Endothelial cell of umbilical vein (primary cell): Measurements from ENCODE around the gene DYNC1LI1. TPM values are rescaled to one million over a fixed set of nuclear protein-coding genes. Genes with fewer than 3 reads are reported as not detected.

Experiments used
- BruUV-seq: library from RNA; stranded (reverse); fragments of 400-500 nt; replicated peaks from 2 replicates; lab custom pipeline; 2021; lab: Mats Ljungman, UMichigan
- CTCF ChIA-PET: fragments of 300-600, 350-600 bp; sonication (Branson Sonifier 250); formaldehyde crosslinking; loops from one replicate; lab custom pipeline; 2021; ENCODE audit warnings: antibody characterized with exemption, inconsistent platforms; lab: Charles Lee
- POLR2A ChIA-PET: fragments of 300-600, 350-600 bp; sonication (Branson Sonifier 250); formaldehyde crosslinking; loops from one replicate; lab custom pipeline; 2021; ENCODE audit warnings: antibody characterized with exemption, inconsistent platforms; lab: Charles Lee
- DNase-seq: peaks from one replicate; pipeline ENCODE4 v3.0.0-alpha.2; 2011; ENCODE audit warnings: low read depth, low spot score
- FAIRE-seq: peaks from 2 replicates; lab custom pipeline; 2011; peaks lifted over from hg19 to GRCh38; lab: Jason Lieb, UNC
- H2AFZ ChIP-seq: 2 replicates; pipeline ENCODE4 v1.6.0; 2012; ENCODE audit warnings: low read depth, low read length, control low read depth, inconsistent platforms
- H3K27ac ChIP-seq: 2 replicates; pipeline ENCODE4 v1.5.1; 2011; ENCODE audit warnings: low read depth, mild to moderate bottlenecking, control low read depth, low read length, moderate library complexity; ENCODE audit not compliant: insufficient read depth
- H3K27me3 ChIP-seq, 2 experiments: 2 replicates each; pipeline versions ENCODE4 v1.6.0 to v1.6.1; 2011; ENCODE audit warnings: low read length in 2 of 2, mixed read lengths in 1 of 2; ENCODE audit not compliant: control insufficient read depth in 2 of 2, insufficient read depth in 2 of 2
- H3K36me3 ChIP-seq, 2 experiments: 2 replicates in 1 of 2; 3 replicates in 1 of 2; pipeline ENCODE4 v1.5.1; 2011; ENCODE audit warnings: low read length in 2 of 2, mild to moderate bottlenecking in 1 of 2, moderate library complexity in 1 of 2; ENCODE audit not compliant: control insufficient read depth in 2 of 2, insufficient read depth in 2 of 2; ENCODE audit errors: extremely low read depth in 1 of 2
- H3K4me1 ChIP-seq: 3 replicates; pipeline ENCODE4 v1.5.1; 2011; ENCODE audit warnings: mild to moderate bottlenecking, low read length; ENCODE audit not compliant: control insufficient read depth, insufficient read depth; ENCODE audit errors: extremely low read depth
- H3K4me2 ChIP-seq: 2 replicates; pipeline ENCODE4 v1.6.1; 2011; ENCODE audit warnings: low read length, control low read depth, mixed read lengths; ENCODE audit not compliant: insufficient read depth
- H3K4me3 ChIP-seq, 3 experiments: fragments of 200-600 bp in 1 of 3; sonication (generic), shearing (Covaris generic) in 1 of 3; replicated peaks in 1 of 3; 2 replicates each; pipeline ENCODE4 v1.5.1; 2011 to 2016; ENCODE audit warnings: control low read depth in 3 of 3, low read length in 3 of 3, mild to moderate bottlenecking in 2 of 3, inconsistent platforms in 1 of 3, low read depth in 1 of 3, moderate library complexity in 1 of 3; ENCODE audit not compliant: insufficient read depth in 1 of 3
- H3K79me2 ChIP-seq: 2 replicates; pipeline ENCODE4 v1.6.0; 2012; ENCODE audit warnings: low read length, inconsistent platforms; ENCODE audit not compliant: control insufficient read depth, insufficient read depth
- H3K9ac ChIP-seq: replicated peaks from 2 replicates; pipeline ENCODE3; 2011; ENCODE audit warnings: low read length, control low read depth; ENCODE audit not compliant: insufficient read depth; ENCODE audit errors: extremely low read depth
- H3K9me1 ChIP-seq: replicated peaks from 3 replicates; pipeline ENCODE4 v1.6.0; 2011; ENCODE audit warnings: mild to moderate bottlenecking, low read length; ENCODE audit not compliant: control insufficient read depth, insufficient read depth; ENCODE audit errors: extremely low read depth
- H3K9me3 ChIP-seq: replicated peaks from 2 replicates; pipeline ENCODE4 v1.5.1; 2012; ENCODE audit warnings: low read length, inconsistent platforms; ENCODE audit not compliant: control insufficient read depth, insufficient read depth
- H4K20me1 ChIP-seq: replicated peaks from 2 replicates; pipeline ENCODE3; 2011; ENCODE audit warnings: mild to moderate bottlenecking, low read length; ENCODE audit not compliant: control insufficient read depth, insufficient read depth; ENCODE audit errors: extremely low read depth
- EZH2 ChIP-seq: IDR thresholded peaks from 2 replicates; pipeline ENCODE4 v1.6.1; 2012; ENCODE audit warnings: borderline replicate concordance, low read depth, mild to moderate bottlenecking, moderate library complexity, low read length, inconsistent platforms; ENCODE audit not compliant: severe bottlenecking
- FOS ChIP-seq: IDR thresholded peaks from 2 replicates; pipeline ENCODE4 v1.6.1; 2011; ENCODE audit warnings: mild to moderate bottlenecking, low read length, moderate library complexity, borderline replicate concordance; ENCODE audit not compliant: insufficient read depth
- GATA2 ChIP-seq: IDR thresholded peaks from 2 replicates; pipeline ENCODE4 v1.7.0; 2011; ENCODE audit warnings: low read depth, mild to moderate bottlenecking, moderate library complexity, mixed read lengths, low read length; ENCODE audit not compliant: insufficient read length, insufficient read depth
- JUN ChIP-seq: IDR thresholded peaks from 2 replicates; pipeline ENCODE4 v1.6.1; 2011; ENCODE audit warnings: borderline replicate concordance, low read depth; ENCODE audit not compliant: insufficient read length, insufficient read depth
- MYC ChIP-seq: IDR thresholded peaks from one replicate; pipeline ENCODE4 v1.6.1; 2011; ENCODE audit warnings: mild to moderate bottlenecking, low read depth, low read length
- POLR2A ChIP-seq: IDR thresholded peaks from 2 replicates; pipeline ENCODE4 v1.6.1; 2012; ENCODE audit warnings: low read depth, mild to moderate bottlenecking, control low read depth, low read length
- POLR2AphosphoS5 ChIP-seq: IDR thresholded peaks from 2 replicates; pipeline ENCODE4 v1.6.1; 2012; ENCODE audit warnings: low read depth, mild to moderate bottlenecking, control low read depth, low read length, moderate library complexity; ENCODE audit not compliant: insufficient read depth
- dilution Hi-C: fragments of 300-500 bp; cut with MboI; formaldehyde crosslinking; loops from one replicate; pipeline ENCODE4 v1.15.0; 2019; ENCODE audit warnings: low sequenced_read_pairs; ENCODE audit not compliant: extremely low pct_ligation_motif_present
- intact Hi-C: fragments of 100-400 bp; cut with micrococcal nuclease; formaldehyde crosslinking; loops from one replicate; pipeline ENCODE4 v1.10.0; 2022
- polyA plus RNA-seq, 4 experiments: library from polyadenylated mRNA; depleted of rRNA in 3 of 4; stranded (reverse) in 3 of 4; unstranded in 1 of 4; fragments of >200 nt; gene quantifications; 2 replicates each; pipeline versions ENCODE4 v1.2.1 to v1.2.3, GENCODE V29; 2011 to 2012; ENCODE audit warnings: missing spikeins in 1 of 4
- total RNA-seq: library from RNA; stranded (reverse); gene quantifications from 2 replicates; pipeline ENCODE4 v1.2.3, GENCODE V29; 2021
- TF ChIP-seq, protein P1 (sequence below): IDR thresholded peaks from 2 replicates; pipeline ENCODE4 v1.6.1; 2011; ENCODE audit not compliant: insufficient read depth, insufficient read length
- TF ChIP-seq, protein P2 (sequence below), 2 donors: IDR thresholded peaks; 1 replicate in 1 of 2; 2 replicates in 1 of 2; pipeline ENCODE4 v1.5.1; 2011; ENCODE audit warnings: low read length in 2 of 2, mild to moderate bottlenecking in 2 of 2, moderate library complexity in 2 of 2, control low read depth in 1 of 2, inconsistent platforms in 1 of 2, low read depth in 1 of 2; ENCODE audit not compliant: insufficient read depth in 1 of 2; ENCODE audit errors: extremely low read depth in 1 of 2

The DYNC1LI1 gene
- total and polyA plus RNA-seq, 2 donors (not counting 3 experiments of a cell fraction or from before 2014, with no cell fraction given) = 14.9 to 47.6 TPM

DNA sequence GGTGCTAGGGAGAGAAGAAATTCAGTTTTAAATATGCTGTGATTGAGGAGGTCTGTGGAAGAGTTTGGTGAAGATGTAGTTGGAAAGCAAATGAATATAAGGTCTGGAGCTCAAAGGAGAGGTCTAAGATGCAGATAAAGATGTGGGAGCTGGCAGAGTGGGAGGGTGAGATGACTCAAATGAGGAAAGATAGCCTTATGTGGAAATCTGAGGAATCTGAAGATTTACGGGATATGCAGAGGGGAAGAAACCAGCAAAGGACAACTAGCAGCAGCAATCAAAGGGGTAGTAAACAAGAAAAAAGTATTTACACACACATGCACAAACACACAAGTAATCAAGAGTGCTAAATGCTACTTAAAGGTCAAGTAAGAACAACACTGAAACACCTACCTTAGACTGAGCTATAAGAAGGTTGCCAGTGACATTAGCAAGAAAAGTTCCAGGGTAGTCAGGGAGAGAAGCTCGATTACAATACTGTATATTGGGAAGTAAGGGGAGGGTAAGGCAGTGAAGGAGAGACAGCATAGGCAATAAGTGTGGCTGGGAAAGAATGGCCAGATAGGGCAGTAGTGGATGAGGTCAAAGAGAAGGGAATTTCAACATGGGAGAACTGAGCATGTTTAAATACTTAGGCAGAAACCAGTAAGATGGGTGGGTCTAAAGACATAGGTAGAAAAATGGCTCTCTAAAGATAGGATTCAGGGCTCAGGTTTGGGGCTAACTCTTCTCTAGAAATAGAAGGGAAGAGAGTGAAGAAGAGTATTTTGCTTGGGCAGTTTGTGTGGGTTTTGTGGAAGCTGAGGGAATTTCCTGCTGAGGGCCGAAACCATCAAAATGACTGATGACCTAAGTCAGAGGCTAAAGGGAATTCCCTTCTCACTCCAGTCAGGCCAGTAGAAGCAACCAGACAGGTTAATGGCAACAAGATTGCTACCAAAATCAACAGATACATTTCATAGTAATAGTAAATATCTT, 76.9 kb downstream of the DYNC1LI1 start:
- BruUV-seq = no TSS peak
- POLR2A ChIA-PET = no interaction called here
- Histone ChIP-seq H4K20me1 (peaks cover 9% of the 10 kb centered on the region), H3K4me2 (no peak overlapping the region), H2AFZ (no peak overlapping the region), H3K9ac (no peak overlapping the region), H3K27ac (no peak overlapping the region), H3K79me2 (peaks cover 43% of the 10 kb centered on the region), H3K9me3 (no peaks in the 10 kb centered on the region), H3K27me3 (no peaks in the 10 kb centered on the region), H3K36me3 (peaks cover 0 to 3% of the 10 kb centered on the region in 2 experiments), H3K9me1 (no peaks in the 10 kb centered on the region), H3K4me3 (no peak overlapping the region), H3K4me1 (peaks cover 12% of the 10 kb centered on the region)
- intact Hi-C loops = no loop called here
- CTCF ChIA-PET = interaction anchor here (1.0 to 1.5 kb wide), 3 partner anchors 9 to 16 kb away, joined by 3 to 4 read pairs (median 3); partner anchors contain the start of gene CMTM6
- dilution Hi-C loops = no loop called here
- DNase-seq = peak; percentile 56
- FAIRE-seq = peak; percentile 24
- TF ChIP-seq POLR2A (no peak), FOS (no peak), GATA2 (no peak), MYC (no peak), POLR2AphosphoS5 (no peak), JUN (no peak), EZH2 (no peak)
- TF ChIP-seq, protein P1, sequence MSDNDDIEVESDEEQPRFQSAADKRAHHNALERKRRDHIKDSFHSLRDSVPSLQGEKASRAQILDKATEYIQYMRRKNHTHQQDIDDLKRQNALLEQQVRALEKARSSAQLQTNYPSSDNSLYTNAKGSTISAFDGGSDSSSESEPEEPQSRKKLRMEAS = no peak
- TF ChIP-seq, protein P2, sequence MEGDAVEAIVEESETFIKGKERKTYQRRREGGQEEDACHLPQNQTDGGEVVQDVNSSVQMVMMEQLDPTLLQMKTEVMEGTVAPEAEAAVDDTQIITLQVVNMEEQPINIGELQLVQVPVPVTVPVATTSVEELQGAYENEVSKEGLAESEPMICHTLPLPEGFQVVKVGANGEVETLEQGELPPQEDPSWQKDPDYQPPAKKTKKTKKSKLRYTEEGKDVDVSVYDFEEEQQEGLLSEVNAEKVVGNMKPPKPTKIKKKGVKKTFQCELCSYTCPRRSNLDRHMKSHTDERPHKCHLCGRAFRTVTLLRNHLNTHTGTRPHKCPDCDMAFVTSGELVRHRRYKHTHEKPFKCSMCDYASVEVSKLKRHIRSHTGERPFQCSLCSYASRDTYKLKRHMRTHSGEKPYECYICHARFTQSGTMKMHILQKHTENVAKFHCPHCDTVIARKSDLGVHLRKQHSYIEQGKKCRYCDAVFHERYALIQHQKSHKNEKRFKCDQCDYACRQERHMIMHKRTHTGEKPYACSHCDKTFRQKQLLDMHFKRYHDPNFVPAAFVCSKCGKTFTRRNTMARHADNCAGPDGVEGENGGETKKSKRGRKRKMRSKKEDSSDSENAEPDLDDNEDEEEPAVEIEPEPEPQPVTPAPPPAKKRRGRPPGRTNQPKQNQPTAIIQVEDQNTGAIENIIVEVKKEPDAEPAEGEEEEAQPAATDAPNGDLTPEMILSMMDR (IDR thresholded peaks at IDR 0.05; ENCODE audit: extremely low read depth in 1 of 2, insufficient read depth in 1 of 2, low read depth in 1 of 2, low read length in 2 of 2) = no peak
